K562 treated with DMSO at 1 percent for 48 hours (cell line): ENCODE results near the gene RCC2. TPM values are rescaled to one million over a fixed set of nuclear protein-coding genes. Genes with fewer than 3 reads are reported as not detected.

Experiments
- total RNA-seq: library from RNA; unstranded; fragments of 300-600 nt; gene quantifications from 2 replicates; pipeline ENCODE4 v1.2.3, GENCODE V29; 2022; ENCODE audit warnings: low replicate concordance; ENCODE audit errors: extremely low read depth

The RCC2 gene
- 388 TPM in 1 of 2 replicates, not detected in the other for total RNA-seq

DNA sequence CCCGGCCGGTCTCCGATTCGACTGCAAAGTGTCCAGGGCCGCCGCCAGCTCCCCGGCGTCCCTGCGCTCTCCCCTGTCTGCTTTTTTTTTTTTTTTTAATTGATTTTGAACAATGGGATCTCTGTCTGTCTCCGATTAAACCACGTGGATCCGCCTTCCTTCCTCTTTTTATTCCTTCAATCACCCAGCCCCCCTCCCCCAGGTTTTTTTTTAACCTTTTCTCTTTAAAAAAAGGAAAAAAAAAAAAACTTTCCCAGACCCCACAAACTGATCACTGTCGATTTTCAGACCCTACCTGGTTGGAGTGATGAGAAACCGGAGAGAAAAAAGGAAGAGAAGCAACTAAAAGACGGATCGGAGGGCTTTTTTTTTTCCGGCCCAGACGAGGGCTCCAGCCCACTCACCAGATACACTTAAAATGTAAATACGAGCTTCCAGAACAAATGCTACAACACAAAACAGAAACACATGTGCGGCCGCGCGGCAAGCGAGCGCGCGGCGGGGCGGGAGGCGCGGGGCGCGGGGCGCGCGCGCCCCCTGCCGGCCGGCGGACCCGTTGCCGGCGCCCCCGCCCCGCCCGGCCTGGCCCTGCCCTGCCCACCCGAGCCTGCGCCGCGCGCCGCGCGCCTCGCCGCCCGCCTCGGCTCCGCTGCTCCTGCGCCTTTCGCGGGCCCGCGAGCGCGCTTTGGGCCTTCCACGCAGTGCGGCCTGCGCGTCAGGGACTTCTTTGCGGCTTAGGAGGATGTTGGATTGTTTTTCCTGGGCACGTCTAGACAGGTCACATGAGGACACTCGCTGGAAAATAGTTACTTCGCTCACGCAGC lies at the start of gene RCC2:
Gene RCC2, minus strand, starts transcription at position 428 of the 824 bp plus-strand sequence. CDS start 1,163 bp downstream, outside the sequence.

DNA sequence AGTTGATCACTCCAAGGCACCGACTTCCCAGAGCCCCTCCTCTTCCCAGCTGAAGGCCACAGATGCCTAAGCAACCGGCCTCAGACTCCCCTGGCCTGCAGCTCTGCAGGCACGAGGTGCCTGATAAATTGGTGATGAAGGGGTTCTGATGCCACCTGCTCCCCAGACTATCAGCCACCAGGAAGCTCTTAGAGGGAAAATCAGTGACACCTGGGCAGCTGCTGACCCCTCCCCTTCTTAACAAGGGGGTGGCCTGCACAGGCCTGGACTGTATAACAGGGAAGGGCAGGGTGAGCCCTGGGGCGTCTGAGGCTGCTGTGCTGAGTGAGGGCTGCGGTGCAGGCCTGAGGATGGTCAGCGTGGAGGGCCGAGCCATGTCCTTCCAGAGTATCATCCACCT lies 67.6 kb downstream of the RCC2 start, which contains the start of gene PADI6:
Gene PADI6, plus strand, starts transcription at position 301 of the 400 bp plus-strand sequence. Its CDS starts 50 bp downstream, at position 351.

Other genes with a start within 250 kb of the RCC2 start
- gene PADI1, start 234.5 kb downstream of the RCC2 start, total RNA-seq = not detected in 2 replicates
- not detected in 2 replicates for gene PADI3, start 190.6 kb downstream of the RCC2 start, total RNA-seq
- not detected in 2 replicates for gene PADI4, start 131.5 kb downstream of the RCC2 start, total RNA-seq
- gene PADI6, start 67.5 kb downstream of the RCC2 start, total RNA-seq = not detected in 2 replicates
- not detected in 2 replicates for gene ARHGEF10L, start 100.0 kb upstream of the RCC2 start, total RNA-seq